Keratinocyte (primary cell): ENCODE measurements around the gene FCHSD1.

Source experiments
- EZH2 ChIP-seq: IDR thresholded peaks from one replicate; pipeline ENCODE4 v1.6.1; 2012; ENCODE audit warnings: inconsistent platforms, mild to moderate bottlenecking, low read length, moderate library complexity
- TF ChIP-seq, protein P1 (sequence below), 3 experiments: IDR thresholded peaks in 1 of 3; conservative IDR thresholded peaks in 1 of 3; optimal IDR thresholded peaks in 1 of 3; 2 replicates in 2 of 3; 3 replicates in 1 of 3; pipeline versions ENCODE3 to v1.5.1; 2011; ENCODE audit warnings: low read length in 3 of 3, mild to moderate bottlenecking in 3 of 3, moderate library complexity in 2 of 3, control low read depth in 1 of 3, inconsistent platforms in 1 of 3; ENCODE audit not compliant: insufficient read depth in 2 of 3; ENCODE audit errors: extremely low read depth in 1 of 3

DNA sequence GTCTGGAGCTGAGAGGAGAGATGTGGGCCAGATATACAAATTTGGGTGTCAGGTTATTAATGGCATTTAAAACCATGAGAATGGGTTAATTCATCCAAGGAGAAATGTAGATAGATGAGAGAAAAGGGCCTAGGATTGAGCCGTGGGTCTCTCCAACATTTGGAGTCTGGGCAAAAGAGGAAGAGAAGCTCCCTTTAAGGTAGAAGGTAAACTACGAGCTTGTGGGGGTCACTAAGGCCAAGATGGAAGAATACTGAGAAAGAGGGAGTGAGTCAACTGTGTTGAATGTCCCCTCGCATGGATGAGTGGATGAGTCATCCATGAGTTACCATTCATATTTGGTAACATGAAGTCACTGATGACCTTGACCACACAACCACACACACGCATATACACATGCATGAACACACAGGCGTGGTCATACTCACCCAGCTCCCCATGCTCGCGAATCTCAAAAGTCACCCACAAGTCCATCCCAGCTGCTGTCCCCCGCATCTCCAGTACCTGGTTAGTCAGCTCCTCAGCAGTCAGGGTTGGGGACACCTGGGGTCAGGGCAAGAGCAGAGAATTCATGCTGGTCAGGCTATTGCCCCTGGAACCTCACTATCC, 6.8 kb upstream of the FCHSD1 start:
- no peak for TF ChIP-seq EZH2
- TF ChIP-seq, protein P1, sequence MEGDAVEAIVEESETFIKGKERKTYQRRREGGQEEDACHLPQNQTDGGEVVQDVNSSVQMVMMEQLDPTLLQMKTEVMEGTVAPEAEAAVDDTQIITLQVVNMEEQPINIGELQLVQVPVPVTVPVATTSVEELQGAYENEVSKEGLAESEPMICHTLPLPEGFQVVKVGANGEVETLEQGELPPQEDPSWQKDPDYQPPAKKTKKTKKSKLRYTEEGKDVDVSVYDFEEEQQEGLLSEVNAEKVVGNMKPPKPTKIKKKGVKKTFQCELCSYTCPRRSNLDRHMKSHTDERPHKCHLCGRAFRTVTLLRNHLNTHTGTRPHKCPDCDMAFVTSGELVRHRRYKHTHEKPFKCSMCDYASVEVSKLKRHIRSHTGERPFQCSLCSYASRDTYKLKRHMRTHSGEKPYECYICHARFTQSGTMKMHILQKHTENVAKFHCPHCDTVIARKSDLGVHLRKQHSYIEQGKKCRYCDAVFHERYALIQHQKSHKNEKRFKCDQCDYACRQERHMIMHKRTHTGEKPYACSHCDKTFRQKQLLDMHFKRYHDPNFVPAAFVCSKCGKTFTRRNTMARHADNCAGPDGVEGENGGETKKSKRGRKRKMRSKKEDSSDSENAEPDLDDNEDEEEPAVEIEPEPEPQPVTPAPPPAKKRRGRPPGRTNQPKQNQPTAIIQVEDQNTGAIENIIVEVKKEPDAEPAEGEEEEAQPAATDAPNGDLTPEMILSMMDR (optimal IDR thresholded peaks at IDR 0.05 in 1 of 3, IDR thresholded peaks at IDR 0.05 in 1 of 3, conservative IDR thresholded peaks at IDR 0.05 in 1 of 3; ENCODE audit: extremely low read depth in 1 of 3, insufficient read depth in 2 of 3, low read length in 3 of 3), result no peak
